NCI-H2171 (cell line): Measurements from ENCODE around the gene PTPRZ1.

Source experiments
- DNase-seq: peaks from one replicate; lab custom pipeline; 2025; lab: John Stamatoyannopoulos, UW

PTPRZ1 gene

DNA sequence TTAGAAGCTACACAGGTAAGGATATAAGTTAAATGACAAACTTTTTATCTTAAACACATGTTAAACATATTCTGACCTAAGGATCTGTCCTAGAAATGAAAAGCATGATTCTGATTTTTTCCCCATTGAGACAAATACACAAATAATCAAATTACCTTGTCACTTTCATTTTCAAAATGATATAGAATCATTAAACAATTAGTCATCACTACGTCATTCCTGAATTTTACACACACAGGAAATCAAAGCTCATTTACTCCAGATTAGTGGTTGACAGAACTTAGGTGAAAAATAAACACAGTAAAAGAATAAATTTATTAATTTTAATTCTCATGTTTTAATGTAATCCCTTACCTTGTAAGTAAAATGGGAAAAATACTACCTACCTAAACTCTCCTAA lies 182.1 kb downstream of the PTPRZ1 start:
- DNase-seq: no peak

DNA sequence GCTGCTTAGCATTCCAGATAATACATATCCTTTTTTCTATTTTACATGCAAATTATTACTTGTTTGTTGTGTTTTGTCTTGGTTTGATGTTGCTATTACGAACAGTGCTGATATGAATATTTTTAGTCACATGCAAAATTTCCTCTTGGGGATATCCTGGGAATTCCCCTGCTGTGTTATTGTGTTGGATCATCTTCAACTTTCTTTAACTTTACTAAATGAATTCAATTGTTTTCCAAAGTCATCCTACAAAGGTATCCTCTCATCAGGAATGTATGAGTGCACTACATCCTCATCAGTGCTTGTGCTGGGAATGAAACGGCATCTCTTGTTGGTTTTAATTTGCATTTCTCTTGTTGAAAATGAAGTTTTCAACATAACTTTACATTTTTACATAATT lies 184.0 kb downstream of the PTPRZ1 start:
- DNase-seq: no peak

DNA sequence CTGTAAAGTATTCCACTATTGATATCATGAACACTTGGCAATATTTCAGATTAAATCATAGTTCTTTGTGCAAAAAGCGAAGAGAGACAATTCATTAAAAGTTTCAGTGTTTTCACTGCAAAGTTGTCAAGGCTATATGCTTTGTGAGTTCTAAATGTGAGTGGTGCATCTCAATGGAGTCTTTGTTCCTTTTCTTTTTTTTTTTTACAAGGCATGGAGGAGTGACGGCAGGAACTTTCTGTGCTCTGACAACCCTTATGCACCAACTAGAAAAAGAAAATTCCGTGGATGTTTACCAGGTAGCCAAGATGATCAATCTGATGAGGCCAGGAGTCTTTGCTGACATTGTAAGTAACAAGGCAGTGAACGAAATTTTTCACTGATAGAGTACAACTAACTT lies 186.6 kb downstream of the PTPRZ1 start:
- no peak for DNase-seq

DNA sequence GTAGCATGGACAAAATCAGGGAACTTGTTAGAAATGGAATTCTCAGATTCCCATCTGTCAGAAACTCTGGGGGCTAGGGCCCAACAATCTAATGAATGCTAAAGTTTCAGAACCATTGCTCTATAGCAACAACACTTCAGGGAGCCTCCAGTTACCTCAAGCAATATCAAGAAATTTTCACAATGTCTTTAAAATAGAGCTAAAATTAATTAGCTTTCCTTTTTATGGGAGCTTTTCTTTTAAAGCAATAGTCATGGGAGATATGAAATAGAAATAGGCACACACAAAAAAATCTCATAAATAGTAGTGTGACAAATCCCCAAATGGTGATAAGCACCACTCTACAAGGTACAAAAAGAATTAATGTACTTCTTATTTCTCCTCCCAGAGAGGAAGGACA lies 190.2 kb downstream of the PTPRZ1 start:
- no peak for DNase-seq

DNA sequence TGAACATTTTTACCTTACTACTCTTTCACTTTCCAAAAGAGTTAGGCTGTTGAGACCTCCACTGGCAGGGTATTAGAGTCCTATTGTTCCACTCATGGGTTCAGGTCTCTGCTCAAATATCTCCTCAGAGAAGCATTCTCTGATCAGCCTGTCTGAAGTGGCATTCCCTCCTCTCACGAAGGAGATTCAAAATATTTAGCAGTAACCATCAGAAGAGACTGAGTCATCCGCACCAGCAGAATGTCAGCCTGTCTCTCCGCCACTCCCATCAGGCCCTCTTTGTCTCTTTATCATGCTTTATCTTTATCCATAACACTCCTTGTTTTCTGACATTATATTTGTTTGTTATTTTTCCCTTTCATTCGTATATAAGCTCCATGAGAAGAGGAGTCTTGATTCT lies 192.0 kb downstream of the PTPRZ1 start:
- no peak for DNase-seq

DNA sequence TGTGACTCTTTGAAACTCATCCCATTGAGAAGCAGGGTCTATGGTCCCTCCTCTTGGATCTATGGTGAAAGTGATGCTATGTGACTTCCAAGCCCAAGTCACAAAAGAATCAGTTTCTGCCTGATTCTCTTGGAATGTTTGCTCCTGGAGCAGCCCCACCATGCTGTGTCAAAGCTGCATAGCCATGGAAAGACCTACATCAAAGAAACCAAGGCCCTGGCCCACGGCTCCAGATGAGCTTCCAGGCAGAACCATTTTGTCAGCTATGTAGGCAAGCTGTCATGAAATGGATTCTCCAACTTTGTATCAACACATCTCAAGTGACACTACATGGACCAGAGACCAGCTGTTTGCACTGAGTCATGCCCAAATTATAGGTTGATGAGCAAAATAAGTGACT lies 194.1 kb downstream of the PTPRZ1 start:
- DNase-seq: no peak

DNA sequence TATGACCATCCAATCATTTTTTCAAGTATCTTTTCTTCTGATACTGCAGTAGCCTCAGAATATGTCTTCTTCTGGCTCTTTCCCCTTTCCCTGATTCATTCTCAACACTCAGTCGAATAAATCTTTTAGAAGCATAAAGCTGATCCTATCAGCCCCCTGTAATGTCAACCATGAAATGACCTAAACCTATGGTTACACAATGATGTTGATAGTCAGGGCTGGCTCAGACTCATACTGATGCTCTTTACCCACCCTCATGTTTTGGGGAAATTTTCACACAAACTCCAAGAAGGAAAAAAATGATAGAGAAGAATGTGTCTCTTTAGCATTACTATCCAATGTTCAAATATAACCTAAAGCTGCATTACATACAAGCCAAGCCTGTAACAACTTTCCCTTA lies 195.1 kb downstream of the PTPRZ1 start:
- DNase-seq: no peak

DNA sequence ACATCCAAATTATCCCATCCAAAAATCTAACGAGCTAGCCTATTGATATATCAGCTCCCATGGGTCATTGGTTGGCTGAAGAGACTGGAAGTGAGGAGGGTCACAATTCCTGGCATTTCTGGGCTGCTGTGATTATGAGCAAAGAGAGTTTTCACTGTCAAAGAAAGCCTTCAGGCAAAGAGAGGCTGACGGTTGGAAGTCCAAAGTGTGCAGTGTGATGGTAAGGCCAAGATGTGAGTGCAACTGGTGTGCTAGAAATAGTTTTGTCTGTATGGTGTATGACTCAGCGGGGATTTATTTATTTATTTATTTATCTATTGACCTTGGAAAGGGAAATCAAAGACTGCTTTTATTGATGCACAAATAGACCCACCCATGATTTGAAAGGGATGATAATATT lies 196.0 kb downstream of the PTPRZ1 start:
- no peak for DNase-seq

DNA sequence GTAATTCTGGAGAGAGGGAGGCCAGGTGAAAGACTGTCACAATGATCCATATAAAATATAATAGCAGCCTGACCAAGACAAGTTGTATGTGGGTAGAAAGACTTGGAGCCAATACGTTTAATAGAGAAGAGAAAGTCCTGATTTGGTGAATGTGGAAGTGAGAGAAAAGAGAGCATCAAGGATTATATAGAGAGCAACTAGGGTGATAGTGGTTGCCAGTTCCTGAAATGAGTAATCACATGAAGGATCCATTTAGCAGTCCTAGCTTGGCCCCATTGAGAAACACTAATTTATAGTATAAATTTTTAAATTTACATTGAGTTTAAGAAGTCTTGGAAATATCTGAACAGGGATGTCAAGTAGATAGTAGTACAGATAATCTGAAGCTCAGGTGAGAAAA lies 197.1 kb downstream of the PTPRZ1 start:
- no peak for DNase-seq

DNA sequence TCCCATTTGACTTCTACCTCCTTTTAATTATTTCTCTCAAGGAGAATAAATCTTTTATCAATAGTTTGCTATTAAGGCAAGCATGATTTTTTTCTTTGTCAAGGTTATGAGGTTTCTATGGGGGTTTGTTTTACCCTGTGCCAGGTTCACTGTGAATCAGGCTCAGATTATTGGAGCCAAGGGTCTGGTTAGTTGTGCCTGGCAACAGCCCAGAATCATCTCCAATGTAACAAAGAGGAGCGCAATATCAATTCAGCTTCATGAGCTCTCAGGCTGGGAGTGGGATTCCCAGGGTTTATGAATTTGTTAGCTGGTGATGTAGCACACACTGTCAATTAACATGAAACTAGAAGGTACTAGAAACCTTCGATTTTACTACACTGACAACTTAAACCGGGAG lies 197.9 kb downstream of the PTPRZ1 start:
- no peak for DNase-seq

DNA sequence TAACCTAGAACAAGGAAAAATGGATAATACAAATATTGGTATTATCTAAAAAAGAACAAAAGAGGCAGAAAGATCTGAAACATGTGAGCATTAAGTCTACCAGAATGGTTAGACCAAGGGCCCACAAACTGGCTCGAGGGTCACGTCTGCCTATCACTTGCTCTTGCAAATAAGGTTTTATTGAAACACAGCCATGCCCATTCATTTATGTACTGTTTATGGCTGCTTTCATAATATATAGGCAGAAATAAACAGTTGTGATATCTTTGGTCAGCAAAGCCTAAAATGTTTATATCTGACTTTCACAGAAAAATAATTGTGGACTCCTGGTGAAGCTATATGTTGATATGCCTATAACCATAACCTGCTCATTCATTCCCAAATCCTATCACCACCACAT lies 199.3 kb downstream of the PTPRZ1 start:
- no peak for DNase-seq

DNA sequence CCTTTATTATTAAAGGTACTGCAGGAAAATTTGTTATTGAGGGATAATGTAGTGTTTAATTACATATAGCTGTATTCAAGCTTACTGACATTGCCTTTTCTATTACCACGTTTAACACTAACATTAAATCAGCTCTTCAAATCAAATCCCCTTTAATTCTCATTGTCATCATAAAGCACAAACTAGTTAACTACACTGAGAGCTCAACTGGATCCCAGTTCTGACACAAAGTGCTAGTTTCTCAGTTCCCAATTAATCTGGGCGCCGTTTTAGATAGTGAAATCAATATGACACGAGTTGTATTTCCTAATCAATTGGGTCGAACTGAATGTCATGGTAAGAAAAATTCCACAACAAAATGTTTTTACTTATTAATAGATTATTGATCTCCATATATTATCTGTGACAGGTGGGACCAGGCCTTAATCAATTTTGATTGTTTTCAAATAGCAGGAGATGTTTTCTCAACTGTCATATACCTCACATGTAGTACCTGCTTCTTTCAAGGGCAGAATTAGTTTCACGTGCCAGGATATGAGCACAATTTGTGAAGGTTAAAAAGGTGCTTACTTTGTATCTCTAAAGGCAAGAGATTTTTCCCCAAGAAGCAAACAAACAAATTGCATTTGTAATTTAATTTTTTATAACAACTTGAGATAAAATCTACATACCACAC lies 200.1 kb downstream of the PTPRZ1 start:
- no peak for DNase-seq

DNA sequence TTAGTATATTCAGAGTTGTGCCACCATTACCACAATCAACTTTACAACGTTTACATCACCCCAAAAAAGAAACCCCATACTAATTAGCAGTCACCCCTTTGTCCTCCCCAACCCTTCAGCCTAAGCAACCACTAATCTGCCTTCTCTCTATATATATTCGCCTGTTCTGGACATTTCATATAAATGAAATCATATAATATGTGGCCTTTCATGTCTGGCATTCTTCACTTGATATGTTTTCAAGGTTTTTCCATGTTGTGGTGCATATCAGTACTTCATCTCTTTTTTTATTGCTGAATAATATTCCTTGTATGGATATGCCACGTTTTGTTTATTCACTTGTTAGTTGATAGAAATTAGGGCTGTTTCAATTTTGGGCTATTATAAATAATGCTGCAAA lies 200.7 kb downstream of the PTPRZ1 start:
- no peak for DNase-seq

DNA sequence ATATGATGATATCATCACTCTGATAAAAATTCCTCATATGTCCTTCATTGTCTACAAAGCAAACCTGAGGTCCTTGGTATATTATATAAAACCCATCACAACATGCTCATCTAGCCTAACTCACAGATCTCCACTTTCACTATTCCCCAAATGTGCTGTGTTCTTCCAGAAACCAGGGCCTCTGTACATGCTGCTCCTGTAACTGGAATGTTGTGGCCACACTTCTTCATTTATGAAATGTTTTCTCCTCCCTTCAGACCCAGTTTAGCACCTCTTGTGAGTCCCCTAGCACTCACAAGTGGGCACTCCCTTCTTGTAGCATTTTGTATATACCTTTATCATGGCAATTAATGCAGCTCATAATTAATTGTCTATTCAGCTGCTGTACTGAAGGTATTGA lies 209.2 kb downstream of the PTPRZ1 start:
- DNase-seq: no peak

DNA sequence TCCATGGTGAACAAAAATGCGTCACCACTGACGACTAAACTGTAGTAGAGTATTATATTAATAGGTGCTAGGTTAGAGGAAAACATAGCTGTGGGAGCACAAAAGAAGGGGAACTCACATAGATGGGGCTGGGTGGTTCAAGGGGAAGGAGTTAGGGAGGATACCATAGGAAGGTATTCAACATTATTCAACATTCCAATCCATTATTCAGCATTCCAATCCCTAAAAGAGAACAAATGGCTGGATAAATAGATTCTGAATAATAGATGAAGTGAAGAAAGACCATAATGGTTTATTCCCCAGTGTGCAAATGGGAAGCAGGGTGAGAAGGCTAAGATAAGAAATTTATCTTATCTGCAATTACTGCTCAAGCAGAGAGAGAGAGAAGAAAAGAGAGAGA lies 209.7 kb downstream of the PTPRZ1 start:
- DNase-seq: no peak

DNA sequence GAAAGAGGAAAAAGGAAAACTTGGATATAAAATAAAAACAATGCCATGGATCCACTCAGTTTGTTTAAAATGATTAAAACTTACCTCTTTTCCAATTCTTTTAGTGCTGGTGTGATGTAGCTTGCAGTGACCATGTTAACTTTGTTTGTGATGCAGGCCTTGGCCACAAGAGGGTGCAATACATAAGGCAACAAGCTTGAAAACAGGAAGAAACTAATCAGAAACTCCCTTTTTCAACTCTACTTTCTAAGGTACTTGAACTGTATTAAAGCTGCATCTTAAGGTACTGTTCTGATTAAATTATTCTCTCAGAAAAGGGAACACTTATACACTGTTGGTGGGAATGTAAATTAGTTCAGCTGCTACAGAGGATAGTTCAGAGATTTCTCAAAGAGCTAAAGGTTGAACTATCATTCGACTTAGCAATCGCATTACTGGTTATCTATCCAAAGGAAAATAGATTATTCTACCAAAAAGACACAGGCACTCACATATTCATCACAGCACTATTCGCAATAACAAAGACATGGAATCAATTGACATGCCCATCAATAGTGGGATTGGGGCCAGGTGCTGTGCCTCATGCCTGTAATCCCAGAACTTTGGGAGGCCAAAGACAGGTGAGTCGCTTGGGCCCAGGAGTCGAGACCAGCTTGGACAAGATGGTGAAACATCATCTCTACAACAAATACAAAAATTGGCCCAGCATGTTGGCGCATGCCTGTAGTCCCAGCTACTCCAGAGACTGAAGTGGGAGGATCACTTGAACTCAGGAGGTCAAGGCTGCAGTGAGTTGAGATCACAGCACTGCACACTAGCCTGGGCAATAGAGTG lies 220.2 kb downstream of the PTPRZ1 start:
- DNase-seq: peak; percentile 19

DNA sequence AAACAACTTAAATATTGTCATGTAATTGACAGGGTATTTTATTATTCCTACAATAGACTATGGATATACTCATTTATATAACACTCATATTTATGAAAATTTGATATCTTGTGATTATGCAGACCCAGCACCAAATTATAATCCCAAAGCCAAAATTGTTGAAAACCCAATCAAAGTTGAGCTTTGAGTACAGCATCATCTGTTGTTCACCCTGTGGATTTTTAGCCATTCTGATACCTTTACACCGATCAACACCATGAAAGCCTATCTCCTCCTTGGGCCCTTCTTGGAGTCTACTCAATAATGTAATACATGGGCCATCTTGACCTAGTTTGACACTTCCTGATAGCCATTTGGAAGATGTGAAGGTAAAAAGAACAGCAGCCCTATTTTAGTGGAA lies 221.6 kb downstream of the PTPRZ1 start:
- DNase-seq: no peak

DNA sequence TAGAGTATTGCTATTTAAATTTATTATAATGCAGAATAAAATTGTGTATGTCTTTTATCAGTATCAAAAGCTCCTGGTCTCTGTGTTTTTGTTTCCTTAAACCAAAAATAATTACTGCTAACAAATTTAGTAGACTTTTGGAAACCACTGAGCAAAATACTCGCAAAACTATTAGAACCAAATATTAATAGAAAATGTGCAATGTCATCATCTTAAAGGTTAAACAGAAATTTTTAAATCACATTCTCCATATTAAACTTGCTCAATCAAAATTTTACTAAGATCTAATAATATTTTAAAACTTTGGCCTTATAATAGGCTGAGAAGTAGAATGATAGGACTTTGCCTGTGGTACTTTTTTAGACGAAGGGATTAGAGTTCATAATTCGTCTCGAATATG lies 222.7 kb downstream of the PTPRZ1 start:
- DNase-seq: no peak

DNA sequence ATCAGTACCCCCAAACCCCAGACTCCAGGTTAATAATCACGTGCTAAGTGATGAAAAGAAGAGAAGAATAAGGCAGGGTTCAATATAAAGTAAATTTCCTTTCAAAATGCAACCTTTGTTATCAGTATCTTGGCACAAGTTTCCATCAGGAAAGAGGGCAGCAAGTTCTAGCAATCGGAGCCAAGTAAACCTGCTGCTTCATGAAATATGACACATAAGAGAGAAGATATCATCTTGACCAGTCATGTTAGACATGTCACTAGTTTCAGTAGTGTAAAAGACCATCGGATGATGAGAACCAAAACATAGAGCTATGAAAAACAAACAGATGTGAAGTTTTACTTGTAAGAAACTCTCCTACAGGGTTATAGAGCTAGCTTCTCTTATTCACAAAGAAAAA lies 227.1 kb downstream of the PTPRZ1 start:
- no peak for DNase-seq

DNA sequence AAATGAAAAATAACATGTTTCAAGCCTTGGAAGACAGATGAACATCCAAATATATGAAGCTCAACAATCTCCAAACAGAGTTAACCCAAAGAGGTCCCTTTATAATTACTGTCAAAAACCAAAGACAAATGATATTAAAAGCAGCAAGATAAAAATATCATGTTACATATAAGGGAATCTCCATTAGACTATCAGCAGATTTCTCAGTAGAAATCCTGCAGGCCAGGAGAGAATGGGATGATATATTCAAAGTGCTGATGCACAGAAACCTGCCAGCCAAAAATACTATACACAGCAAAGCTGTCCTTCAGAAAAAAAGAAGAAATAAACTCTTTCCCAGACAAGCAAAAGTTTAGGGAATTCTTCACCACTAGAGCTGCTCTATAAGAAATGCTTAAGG lies 230.1 kb downstream of the PTPRZ1 start:
- DNase-seq: no peak
